ENCODE data around the gene SNORC. TPM values are rescaled to one million over a fixed set of nuclear protein-coding genes. Genes with fewer than 3 reads are reported as not detected.

The SNORC gene
- 0.52 and 0.79 TPM in 2 replicates for total RNA-seq

DNA sequence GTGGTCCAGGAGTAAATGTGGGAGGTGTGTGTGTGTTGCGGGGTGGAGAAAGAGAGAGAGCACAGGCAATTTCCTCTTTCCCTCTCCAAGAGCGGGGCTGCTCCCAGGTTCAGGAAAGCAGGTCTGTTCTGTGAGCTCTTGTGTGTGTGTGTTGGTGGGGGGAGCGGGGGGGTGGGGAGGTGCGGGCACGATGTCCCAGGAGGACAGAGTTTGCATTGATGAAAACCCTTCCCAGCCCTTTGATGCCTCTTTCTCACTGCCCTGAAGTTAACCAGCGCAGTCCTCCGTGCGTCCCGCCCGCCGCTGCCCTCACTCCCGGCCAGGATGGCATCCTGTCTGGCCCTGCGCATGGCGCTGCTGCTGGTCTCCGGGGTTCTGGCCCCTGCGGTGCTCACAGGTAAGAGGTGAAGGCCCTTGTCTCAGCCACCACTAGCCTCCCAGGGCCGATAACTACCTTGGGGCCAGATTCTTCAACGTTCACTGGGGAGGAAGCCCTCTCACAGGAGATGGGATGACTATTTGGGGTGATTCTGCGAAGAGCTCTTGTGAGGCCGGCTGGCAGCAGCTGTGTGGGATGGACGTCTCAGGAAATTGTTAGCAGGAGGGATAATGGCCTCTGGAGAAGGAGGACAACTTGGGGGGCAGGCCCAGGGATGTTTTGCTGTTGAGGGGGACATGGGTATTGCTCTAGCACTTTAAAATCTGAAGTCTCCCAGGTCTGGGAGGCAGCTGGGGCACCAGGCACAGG is at the start of gene SNORC:
Gene SNORC (plus strand): TSS at position 247 of the 748 bp plus-strand sequence. CDS start 78 bp downstream, at position 325.

Other genes with a start within 250 kb of the SNORC start
- not detected in 2 replicates for gene EFHD1, start 236.7 kb upstream of the SNORC start, total RNA-seq
- gene GIGYF2, start 172.9 kb upstream of the SNORC start, total RNA-seq = 44.6 and 67.7 TPM in 2 replicates
- not detected in 2 replicates for gene KCNJ13, start 93.7 kb upstream of the SNORC start, total RNA-seq
- gene NGEF, start 143.0 kb downstream of the SNORC start, total RNA-seq = 1.9 and 11.2 TPM in 2 replicates
- gene NEU2, start 162.4 kb downstream of the SNORC start, total RNA-seq = not detected in 2 replicates
- gene INPP5D, start 190.1 kb downstream of the SNORC start, total RNA-seq = 0.86 and 1.3 TPM in 2 replicates

Data from bronchial smooth muscle cell (primary cell).